NCI-H1694 (cell line): ENCODE results near the gene SNX17.
"Not testable (repeated sequence)": the region's sequence is repeated elsewhere in the genome, so short reads cannot be mapped to it uniquely, and the experiment has no call there.

ENCODE experiments used
- DNase-seq: peaks from one replicate; lab custom pipeline; 2025; lab: John Stamatoyannopoulos, UW

SNX17 gene

GRCh38 chr2:27400348-27401135 lies 30.1 kb downstream of the SNX17 start:
- DNase-seq, result no peak

- DNase-seq, result peak; percentile 65
Observed at GRCh38 chr2:27407798-27408491, 37.5 kb downstream of the SNX17 start.

DNA sequence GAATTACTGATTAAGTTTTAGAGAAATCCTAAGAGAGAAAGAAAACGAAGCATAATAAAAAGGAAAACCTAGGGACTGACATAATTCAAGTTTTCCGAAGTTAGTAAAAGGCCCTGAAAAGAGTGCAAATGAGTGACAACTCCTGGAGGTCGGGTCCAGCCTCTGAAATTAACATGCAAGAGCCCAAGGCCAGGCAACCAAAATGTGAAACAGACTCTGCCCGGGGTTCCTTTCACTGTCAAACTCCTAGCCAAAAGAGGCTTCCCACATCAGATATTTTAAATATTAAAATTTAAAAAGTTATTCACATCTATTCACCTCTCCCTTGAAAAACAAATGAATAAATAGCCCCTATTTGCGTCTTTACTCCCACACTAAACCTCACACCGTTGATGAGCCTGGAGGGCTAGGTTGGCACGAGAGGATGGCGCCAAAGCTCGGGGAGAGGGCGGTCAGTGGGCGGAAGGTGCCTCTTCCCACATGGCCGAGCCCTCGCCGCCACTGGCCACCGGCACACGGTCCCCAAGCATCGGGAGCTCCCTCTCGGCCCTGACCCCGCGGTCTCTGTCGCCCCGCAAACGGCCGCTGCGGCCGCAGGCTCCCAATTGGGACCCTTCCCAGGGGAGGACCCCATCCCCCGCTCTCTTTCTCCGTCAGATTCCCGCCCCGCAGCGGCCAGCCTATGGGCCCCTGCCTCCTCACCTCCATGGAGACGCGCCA lies 38.3 kb downstream of the SNX17 start:
- no peak for DNase-seq

DNA sequence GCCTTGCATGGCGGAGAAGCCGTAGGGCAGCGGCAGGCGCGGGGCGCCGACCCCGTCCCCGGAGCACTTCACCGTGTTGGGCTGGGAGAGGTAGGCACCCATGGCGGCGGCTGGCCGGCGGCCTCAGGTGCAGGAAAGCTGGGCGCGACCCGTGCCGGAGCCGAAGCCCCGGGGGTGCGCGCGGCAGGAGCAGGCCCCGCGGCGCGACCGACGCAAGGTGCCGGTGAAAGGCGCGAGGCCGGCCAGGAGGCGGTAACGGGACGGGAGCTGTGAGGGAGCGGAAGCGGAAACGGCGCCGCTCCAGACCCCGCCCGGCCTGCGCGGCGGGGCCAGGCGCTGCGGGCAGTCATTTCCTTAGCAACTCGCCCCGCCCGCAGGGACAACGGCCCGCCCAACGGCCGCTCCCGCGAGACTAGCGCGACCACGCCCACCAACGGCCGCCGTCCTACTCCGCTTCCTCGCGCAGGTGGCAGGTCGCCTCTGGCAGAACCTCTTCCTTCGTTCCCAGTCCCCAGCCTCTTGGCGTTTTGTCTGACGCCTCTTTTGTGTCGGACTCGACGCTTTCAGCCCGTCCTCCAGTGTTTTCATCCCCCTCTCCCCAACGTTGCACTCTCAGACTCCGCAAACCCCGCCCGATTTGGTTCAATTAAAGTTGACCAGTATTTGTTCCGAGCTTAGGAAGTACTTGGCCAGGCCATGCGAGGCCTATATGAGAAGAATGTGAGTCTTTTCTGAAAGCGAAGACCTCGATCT lies 39.1 kb downstream of the SNX17 start, which contains the start of gene PPM1G:
PPM1G (minus strand) TSS at position 271 of the 753 bp plus-strand sequence; CDS start at position 102, 169 bp downstream.
- peak; percentile 87 for DNase-seq

DNA sequence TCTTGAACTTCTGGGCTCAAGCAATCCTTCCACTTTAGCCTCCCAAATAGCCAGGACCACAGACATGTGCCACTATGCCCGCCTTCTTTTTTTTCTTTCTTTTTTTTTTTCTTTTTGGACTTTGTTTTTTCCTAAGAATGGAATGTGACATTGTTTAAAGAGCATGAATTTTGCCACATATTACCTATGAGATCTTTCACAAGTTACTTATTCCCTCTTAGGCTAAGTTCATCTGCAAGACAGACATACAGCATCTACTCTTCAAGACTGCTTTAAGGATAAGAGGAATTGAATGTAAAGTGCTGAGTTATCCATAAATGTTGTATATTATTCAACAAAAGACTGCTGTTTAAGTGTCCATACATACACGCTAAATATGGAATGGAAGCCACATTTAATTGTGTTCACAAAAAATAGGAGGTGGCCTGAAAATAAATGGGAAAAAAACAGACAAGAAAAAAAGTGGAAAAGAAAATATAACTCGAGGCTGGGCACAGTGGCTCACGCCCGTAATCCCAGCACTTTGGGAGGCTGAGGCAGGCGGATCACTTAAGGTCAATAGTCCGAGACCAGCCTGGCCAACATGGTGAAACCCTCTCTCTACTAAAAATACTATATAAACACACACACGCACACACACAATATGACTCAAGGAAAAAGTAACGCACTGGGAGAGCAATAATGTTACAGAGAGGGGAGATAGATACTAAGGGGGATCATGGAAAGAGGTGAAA lies 42.2 kb downstream of the SNX17 start:
- DNase-seq, result no peak

DNA sequence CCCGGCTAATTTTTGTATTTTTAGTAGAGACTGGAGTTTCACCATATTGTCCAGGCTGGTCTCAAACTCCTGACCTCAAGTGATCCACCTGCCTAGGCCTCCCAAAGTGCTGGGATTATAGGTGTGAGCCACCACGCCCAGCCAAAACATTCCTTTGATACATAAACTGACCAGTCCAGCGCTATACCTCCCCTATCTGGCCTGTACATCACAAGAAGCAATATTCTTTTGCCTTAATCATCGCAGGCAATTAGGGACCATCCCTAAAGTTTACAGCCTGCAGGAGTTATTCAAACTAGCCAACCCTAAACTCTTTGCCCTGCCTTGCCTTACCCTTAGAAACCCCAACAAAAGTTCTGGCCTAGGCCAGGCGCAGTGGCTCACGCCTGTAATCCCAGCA lies 45.7 kb downstream of the SNX17 start:
- DNase-seq, result no peak

- no peak for DNase-seq
Observed at GRCh38 chr2:27420996-27421395, 50.6 kb downstream of the SNX17 start.

- no peak for DNase-seq
Observed at GRCh38 chr2:27421660-27422250, 51.3 kb downstream of the SNX17 start.

DNA sequence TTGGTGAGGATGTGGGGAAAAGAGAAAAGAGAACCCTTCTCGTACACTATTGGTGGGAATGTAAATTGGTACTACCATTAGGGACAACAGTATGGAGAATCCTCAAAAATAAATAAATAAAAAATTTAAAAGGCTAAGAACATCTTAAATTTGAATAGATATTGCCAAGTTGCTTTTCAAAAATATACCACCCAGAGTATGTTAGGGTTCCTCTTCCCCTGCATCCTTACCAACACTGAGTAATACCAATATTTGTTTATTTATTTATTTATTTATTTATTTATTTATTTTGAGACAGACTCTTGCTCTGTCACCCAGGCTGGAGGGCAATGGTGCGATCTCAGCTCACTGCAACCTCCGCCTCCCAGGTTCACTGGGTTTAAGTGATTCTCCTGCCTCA lies 52.5 kb downstream of the SNX17 start:
- no peak for DNase-seq

GRCh38 chr2:27425039-27425438 lies 54.6 kb downstream of the SNX17 start:
- DNase-seq, result not testable (repeated sequence)
